HG03045 (cell line): ENCODE results near the gene NOTUM.

Experiments used
- ATAC-seq: cut with Tn5 transposase; IDR thresholded peaks from one replicate; pipeline ENCODE4 v1.9.1; 2021; ENCODE audit warnings: mild to moderate bottlenecking, moderate library complexity; ENCODE audit not compliant: unreplicated experiment

NOTUM gene

DNA sequence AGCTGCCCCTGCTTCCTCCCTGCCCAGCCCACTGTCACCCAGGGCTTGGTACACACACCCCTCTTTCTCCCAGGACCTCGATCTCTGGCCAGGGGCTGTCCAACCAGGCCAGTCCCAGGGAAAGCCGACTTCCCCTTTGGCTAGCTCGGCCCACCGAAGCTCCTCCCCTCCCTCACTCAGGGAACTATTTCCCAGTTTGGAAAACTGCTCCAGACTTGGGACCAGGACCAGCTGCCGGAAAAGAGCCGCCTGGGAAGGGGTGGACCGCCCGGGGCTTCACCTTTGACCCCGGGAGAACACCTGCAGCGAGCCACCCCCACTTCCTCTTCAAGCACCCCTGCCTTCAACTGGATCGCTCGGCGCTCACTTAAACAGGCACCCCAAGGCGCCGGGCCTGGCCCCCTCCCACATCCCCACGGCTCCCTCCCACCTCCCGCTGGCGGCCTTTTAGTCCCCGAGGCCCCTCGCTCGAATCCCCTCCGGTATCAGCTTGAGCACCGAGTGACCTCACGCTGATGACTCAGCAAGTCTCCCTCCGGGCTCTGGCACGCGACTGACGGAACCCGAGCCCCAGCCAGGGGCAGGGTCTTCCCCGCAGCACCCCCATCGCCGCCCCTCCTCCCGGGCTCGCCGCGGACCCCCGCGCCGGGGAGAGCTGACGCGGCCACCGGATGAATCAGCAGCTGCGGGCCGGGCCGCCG, 34.4 kb downstream of the NOTUM start:
- ATAC-seq, result peak; percentile 13

DNA sequence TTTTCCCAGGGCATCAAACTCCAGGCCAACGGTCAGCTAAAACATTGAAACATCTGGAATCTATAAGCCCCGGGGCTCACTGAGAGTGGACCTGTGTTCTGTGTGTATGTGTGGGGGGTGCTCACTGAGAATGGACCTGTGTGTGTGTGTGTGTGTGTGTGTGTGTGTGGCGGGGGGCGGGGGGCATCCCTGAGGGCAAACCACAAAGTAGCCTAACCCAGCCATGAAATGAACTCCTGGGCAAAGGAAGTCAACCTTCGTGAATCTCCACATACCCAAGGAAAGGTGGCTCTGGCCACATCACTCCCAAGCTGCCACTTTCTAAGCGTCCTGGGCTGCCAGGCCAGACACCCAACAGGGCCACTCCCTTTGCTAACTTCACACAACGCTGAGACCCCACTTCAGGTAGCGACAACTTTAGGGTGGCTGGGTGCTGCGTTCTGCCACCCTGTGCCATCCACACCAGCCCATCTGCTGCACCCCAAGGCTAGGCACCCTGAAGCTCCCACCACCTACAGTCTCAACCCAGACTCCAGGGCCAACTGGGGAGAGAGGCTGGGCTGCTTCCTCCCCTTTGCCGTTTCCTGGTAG, 35.0 kb downstream of the NOTUM start:
- no peak for ATAC-seq

DNA sequence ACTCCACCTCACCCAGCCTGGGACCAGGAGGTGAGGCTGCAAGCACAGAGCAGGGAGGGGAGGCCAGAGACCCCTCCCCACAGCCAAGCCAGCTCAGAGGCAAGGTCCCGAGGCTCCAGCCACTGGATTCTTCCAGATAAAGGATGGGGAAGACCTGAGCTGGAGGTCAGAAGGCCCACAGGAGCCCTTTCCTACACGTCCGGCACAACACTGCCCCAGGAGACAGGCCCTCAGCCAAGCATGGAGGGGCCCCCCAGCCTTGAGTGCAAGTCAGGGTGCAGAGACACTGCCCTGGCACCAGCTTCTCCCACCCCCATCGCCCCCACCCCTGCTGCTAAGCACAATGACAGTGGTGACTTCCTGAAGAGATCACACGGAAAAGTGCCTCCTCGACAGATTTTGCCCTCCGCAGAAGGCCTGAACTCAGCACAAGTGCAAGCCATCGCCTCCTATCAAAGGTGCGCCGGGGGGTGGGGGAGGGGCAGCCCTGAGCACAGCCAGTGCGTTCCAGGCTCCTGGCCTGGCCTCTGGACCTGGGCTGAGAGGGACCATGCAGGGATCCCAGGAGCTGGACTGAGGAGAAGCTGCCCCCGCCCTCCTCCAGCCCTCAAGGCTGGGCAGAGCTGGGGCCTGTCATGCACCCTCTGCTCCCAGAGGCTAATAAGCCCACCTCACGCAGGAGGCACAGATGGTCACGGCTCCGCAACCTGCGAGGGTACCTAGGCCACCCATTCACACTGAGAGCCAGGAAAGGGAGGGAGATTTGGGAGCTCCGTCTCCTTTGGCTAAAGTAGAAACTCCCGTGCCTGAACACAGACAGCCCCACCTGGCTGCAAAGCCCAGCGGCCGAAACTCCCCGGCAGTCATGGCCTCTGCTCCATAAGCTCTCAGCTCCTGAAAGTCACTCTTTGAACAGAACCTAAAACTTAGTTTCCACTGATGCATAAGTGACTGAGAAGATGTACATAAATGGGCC, 36.1 kb downstream of the NOTUM start:
- ATAC-seq, result no peak

DNA sequence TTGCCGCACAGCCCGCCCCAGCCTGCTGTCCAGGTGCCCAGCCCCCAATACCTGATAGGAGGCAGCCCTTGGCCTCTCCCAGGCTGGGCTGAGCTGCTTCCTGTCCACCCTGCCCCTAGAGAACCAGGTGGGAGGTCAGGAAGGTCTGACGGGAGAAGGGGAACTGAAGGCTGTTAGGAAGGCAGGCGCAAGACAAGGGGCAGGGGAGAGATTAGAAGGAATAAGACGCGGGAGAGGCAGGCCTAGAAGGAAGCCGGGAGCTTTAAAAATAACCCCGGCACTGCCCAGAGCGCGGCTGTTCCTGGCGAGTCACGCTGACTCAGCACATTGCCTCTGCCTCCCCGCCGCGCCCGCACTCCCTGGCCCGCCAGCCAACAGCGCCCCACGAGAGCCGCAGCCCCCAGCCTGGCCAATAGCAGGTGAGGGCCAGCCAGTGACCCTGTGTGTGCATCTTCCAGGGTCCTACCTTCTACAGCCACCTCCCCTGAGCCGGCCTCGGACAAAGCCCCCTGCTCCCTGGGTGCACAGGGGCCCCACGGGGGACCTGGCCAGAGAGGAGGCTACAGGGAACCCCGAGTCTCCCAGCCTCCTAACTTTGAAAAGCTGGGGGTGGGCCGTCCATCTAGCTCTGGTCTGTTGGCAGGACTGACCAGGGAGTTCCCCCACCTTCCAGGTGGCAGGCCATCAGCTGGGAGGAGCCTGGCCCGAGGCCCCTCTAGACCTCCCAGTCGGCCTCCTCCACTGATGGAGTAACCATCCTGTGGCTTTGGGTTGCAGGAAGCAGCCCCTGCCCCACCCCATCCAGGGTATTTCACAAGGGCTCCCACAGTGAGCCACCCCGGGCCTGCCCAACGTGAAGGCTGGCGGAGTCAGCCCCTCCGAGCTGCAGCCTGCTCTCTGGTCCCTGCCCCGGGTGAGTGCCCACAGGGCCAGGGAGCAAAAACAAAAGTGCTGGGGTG, 37.4 kb downstream of the NOTUM start:
- no peak for ATAC-seq

DNA sequence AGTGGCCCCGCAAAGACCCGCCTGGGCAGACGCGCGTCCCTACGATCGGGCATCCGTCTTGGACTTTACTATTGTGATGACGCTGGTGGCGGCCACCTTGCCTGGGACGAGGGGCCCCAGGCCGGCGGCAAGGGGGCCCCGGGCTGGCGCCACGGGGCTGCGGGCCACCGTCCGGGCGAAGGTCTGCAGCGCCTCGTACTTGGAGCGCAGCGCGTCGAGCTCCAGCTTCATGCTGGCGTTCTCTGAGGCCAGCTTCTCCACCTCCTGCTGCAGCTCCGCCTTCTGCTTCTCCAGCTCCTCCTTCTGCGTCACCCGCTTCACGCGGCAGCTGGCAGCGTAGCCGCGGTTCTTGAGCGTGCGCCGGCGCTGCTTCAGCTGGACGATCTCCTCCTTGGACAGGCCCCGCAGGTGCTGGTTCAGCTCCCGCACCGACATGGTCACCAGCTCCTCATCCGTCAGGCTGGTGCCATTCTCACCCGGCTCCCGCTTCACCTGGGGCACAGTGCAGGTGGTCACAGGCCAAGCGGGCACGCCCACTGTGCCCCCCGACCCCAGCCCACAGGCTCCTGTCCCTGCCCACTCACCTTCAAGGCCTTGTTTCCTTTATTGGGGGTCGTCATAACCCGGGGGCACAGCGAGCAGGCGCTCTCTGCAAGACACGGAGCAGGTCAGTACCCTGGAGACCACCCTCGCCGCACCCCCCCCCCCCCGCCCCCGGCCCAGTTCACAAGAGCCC, 38.3 kb downstream of the NOTUM start:
- no peak for ATAC-seq

DNA sequence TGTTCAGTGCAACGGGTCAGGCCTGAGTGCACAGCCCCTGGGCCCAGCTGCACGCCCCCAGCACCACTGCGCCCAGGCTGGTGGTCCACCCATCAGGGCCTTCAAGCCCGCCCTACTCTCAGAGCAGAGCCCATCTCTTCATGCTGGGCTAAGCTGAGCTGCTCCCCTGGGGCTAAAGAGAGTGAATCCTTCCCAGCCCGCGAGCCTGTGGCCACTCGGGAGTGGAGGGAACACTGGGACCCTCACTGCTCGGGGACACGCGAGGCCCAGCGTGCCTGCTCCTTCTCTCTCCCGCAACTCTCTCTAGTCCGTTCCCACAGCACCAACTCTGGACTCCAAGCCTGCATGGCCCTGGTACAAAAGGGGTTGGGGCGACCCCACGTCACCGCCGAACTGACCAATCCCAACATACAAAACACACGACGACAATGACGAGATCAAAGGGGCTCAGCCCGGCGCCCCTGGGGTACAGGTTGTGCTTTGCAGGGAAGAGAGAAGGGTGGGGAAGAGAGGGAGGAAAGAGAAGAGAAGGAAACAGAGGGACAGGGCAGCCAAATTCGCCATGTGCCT, 38.9 kb downstream of the NOTUM start:
- no peak for ATAC-seq

DNA sequence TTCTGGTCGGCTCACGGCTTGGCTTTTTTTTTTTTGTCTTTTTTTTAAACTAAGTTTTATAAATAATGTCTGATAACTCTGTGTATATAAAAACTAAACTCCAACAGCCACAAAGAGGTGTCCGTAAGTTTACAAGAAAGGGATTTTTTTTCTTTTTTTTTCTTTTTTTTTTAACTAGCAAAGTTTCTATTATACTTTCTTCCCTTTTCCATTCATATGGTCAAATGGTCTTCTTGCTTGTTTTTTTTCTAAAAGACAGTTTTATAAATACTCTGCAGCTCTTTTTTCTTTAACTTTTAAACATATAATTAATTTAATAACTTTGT, 39.5 kb downstream of the NOTUM start:
- ATAC-seq, result no peak

DNA sequence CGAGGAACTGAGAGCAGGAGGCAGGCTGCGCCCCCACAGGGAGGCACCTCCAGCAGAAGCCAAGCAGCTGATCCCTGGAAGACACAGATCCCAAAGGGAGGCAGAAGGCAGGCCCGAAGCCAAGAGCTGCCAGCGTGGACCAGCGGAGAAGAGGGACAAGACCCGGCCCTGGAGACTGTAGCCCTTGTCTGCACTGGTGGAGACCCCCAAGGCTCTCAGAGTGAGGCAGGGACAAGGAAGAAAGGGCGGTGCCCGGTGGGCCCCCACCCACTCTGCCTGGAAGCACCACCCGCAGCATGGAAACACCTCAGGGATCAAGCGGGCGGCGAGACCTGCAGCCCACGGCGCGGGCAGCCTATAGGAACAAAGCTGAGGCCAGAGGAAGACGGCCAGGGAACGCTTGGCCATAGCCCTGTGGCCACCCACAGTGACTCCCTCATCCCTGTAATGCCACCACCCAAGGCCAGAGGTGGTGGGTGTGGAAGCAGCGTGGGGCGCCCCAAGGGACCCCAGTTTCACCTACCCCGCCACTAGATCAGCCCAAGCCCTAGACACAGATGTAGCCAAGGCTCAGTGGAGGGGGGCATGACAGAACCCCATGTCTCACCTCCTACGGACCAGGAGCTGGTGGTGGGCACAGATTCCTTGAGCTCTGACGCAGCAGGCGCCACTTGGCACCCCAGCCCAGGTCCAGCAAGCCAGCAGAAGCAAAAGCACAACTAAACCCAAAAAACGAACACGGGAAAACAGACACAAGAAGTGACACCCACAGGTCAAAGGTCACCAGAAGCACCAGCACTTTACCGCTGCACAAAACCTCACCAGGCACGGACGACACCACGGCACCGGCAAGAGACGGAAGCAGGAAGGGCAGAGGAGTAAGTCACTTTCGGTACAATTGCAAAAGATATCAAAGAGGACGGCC, 40.1 kb downstream of the NOTUM start:
- no peak for ATAC-seq

DNA sequence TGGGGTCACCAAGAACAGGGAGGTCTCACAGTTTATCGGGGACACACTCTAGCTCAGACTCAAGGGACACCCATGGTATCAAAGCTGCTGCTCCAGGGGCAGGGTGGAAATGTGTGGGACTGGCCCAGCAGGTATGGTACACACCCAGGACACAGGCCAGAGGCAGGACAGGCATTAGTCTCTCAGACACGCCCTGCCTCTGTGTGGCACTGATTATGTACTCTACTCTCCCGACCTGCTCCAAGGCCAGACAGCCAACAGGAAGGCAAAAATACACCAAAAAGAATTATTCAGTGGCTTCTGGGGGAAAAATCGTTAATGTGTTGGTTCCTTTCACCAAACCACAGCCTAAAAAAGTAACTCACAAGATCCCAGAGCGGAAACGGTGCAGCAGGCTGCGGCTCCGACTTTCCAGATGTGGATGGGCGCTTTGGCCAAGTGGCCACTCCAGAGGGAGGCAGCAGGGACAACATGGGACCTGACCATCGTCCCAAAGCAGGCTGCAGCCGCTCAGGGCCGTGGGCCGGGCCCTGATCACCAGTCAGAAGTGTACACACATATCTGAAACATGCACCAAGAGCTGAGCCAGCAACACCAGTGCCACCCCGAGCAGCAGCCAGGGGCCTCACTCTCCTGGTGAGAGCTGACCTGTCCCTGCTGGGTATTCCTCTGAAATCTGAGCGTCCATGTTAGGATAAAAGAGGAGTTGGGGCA, 42.0 kb downstream of the NOTUM start:
- ATAC-seq, result no peak

DNA sequence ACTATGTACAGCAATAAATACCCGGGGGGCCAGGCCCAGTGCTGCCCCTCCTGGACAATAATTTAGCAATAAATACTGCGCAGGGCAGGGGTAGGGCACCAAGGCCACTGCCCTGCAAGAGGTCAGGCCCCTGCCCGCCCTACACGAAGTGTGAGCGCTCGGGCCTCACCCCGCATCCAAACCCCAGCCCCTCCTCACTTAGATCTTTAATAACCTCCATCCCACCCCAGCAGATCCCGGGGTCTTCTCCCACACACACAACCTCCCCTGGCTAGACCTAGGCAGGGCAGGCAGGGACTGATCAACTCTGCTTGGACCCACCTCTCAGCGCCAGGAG, 42.7 kb downstream of the NOTUM start:
- peak; percentile 4 for ATAC-seq

DNA sequence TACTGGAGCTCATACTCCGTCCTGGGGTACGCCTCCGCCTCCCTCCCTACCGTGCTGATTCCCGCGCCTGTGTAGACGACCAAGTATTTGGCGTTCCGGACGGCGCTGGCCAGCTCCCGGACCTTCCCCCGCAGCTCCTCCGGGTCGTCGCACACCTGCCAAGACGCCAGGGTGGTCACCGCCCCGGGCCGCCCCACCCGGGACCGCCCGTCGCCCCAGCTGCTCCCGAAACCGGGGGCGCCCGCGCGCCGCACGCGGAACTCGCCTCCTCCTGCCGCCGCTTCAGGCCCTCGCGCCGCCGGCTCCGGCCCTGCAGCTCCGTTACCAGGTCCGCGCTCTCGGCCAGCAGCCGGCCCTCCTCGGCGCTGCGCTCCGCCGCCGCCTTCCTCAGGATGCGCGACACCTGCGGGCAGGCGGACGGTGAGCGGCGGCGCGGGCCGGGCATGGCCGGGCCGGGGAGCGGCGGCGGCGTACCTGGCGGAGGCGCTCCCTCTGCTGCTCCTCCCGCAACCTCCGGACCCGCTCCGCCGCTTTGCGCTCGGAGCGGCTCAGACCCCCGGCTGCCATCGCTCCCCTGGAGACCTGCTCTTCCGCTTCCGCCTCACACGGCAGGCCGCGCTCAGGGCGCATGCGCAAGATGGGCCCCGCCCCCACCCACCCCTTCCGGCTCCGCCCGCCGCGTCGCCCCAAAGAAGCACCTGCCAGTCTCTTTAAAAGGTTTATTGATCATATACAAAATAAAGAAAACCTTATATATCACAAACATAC, 43.2 kb downstream of the NOTUM start, which contains the start of gene SIRT7:
Gene SIRT7, minus strand, starts transcription at position 612 of the 768 bp plus-strand sequence. Its CDS starts 45 bp downstream, at position 567.
- ATAC-seq, result peak; percentile 56

DNA sequence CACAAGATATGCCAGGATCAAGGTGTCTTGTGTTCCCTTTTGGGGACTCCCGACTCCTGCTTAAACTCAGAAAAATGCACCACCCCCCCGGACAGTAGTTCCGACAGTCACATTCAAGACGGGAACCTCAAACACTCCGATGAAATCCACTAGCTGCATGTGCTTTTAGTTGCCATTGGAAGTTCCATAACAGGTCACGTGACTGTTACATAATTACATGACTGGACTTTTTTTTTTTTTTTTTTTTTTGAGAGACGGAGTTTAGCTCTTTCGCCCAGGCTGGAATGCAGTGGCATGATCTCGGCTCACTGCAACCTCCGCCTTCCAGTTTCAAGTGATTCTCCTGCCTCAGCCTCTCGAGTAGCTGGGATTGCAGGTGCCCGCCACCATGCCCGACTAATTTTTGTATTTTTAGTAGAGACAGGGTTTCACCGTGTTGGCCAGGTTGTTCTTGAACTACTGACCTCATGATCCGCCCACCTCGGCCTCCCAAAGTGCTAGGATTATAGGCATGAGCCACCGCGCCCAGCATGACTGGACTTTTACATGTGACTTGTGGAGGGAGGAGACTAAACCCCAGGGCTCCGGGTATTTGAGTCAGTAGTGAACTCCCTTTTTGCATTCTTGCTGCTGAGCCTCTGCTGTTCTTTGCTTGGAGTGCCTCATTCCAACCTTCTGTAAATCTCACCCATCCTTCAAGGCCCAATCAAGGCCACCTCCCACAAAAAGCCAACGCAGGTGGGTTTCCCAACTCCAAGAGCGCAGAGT, 44.6 kb downstream of the NOTUM start:
- ATAC-seq, result no peak

DNA sequence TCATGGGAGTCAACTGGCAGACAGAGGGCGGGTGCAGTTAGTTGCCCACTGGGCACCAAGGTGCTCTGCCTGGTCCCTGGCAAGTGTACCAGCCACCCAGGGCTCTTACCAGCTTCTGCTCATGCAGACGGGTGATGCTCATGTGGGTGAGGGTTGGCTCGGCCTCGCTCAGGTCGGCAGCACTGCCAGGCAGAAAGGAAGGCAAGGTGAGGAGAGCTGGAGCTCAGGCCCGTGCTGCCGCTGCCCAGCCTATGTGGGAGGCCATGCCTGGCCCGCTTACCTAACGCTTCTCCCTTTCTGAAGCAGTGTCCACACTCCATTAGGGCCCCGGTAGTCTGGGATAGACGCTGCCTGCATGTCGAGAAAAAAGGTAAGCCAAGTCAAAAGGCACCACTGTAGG, 45.7 kb downstream of the NOTUM start:
- ATAC-seq, result no peak

DNA sequence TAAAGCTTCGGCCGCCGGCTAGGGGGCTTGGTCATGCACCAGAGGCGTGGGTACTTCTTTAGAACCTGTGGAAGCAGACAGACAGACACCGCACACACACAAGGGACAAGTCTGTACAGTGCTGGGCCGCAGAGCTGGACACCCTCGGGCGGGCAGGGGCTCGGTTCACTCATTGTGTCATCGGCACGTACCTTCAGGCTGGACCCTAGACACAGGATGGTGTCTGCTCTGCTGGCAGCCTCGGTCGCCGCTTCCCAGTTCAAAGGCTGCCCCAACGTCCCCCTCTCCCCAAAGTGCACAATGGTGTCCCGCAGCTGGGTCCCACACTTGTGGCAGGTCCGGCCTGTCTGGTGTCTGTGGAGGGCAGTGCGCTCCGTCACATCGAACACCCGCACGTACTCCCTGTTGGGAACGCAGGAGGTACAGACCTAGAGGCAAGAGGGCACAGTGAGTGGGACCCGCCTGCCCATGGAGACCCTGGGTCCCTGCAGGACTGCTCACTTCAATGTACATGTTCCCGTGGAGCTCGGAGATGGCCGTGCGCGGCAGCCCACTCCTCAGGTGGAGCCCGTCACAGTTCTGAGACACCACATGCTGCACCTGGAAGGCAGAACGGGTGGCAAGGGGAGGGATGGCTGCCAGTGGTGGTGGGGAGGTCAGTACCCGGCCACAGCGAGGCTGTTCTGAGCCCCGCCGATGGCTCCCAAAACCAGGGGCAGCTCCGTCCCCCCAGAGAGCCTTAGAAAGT, 46.7 kb downstream of the NOTUM start:
- no peak for ATAC-seq

DNA sequence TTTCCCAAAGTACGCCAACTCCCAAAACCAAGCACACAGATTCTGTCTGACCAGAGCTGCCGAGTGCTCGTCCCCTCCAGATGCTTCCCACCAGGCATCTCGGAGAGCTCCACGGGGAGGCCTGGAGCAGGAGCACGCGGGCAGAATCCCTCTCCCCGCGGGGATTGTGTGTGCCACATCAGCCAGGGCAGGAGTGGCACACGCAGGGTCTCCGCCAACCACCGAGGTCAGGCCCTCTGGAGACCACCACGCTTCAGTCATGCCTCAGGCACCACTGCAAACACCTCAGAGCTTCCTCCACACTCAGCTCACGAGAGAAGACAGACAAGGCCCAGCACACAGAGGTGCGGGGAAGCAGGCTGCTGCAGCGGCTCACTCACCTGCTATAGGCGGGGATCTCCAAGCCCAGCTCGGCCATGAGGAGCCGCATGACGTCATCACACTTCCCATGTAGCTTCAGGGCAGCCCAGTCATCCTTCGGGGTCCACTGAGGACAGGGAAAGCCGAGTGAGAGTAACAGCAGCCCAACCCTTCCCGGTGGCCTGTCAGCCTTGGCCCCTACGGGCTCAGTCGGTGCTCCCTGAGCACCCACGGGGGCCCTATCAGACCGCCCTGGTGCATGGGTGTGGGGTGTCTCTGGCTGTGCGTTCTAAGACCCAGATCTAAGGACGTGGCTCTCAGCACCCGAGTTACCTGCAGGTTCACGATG, 47.4 kb downstream of the NOTUM start:
- no peak for ATAC-seq
